Fibroblast of lung (primary cell): ENCODE results near the gene HS3ST2. TPM values are rescaled to one million over a fixed set of nuclear protein-coding genes. Genes with fewer than 3 reads are reported as not detected.

ENCODE experiments used
- DNase-seq, 2 donors: peaks; one replicate each; pipeline versions ENCODE4 v3.0.0 to v3.0.0-alpha.2; 2010; ENCODE audit warnings: low read depth in 2 of 2
- H2AFZ ChIP-seq: 2 replicates; pipeline ENCODE4 v1.5.1; 2012; ENCODE audit warnings: low read length, control low read depth, inconsistent platforms
- H3K27ac ChIP-seq: 2 replicates; pipeline ENCODE4 v1.5.1; 2011; ENCODE audit warnings: low read length, control low read depth; ENCODE audit not compliant: insufficient read depth
- H3K27me3 ChIP-seq: 2 replicates; pipeline ENCODE4 v1.5.1; 2011; ENCODE audit warnings: mild to moderate bottlenecking, low read length; ENCODE audit not compliant: control insufficient read depth, insufficient read depth
- H3K36me3 ChIP-seq: 2 replicates; pipeline ENCODE4 v1.5.1; 2011; ENCODE audit warnings: low read length; ENCODE audit not compliant: control insufficient read depth, insufficient read depth
- H3K4me1 ChIP-seq: 2 replicates; pipeline ENCODE4 v1.5.1; 2011; ENCODE audit warnings: low read length; ENCODE audit not compliant: control insufficient read depth, insufficient read depth; ENCODE audit errors: extremely low read depth
- H3K4me2 ChIP-seq: 2 replicates; pipeline ENCODE4 v1.5.1; 2011; ENCODE audit warnings: low read length, control low read depth; ENCODE audit not compliant: insufficient read depth; ENCODE audit errors: extremely low read depth
- H3K4me3 ChIP-seq, 4 experiments: fragments of 200-600 bp in 1 of 4; sonication (generic) in 1 of 4; replicated peaks in 1 of 4; 2 replicates each; pipeline ENCODE4 v1.5.1; 2011 to 2016; ENCODE audit warnings: low read length in 4 of 4, low read depth in 3 of 4, mild to moderate bottlenecking in 3 of 4, control low read depth in 2 of 4, inconsistent platforms in 1 of 4, mixed read lengths in 1 of 4; ENCODE audit not compliant: insufficient read depth in 1 of 4; ENCODE audit errors: control extremely low read depth in 1 of 4
- H3K79me2 ChIP-seq: 2 replicates; pipeline ENCODE4 v1.5.1; 2012; ENCODE audit warnings: mild to moderate bottlenecking, low read length, inconsistent platforms; ENCODE audit not compliant: control insufficient read depth, insufficient read depth
- H3K9ac ChIP-seq: 2 replicates; pipeline ENCODE4 v1.5.1; 2011; ENCODE audit warnings: mild to moderate bottlenecking, low read length, control low read depth; ENCODE audit not compliant: insufficient read depth
- H3K9me3 ChIP-seq: 2 replicates; pipeline ENCODE4 v1.5.1; 2012; ENCODE audit warnings: low read depth, low read length; ENCODE audit not compliant: control insufficient read depth, insufficient read depth
- H4K20me1 ChIP-seq: 2 replicates; pipeline ENCODE4 v1.5.1; 2011; ENCODE audit warnings: low read length; ENCODE audit not compliant: control insufficient read depth, insufficient read depth; ENCODE audit errors: extremely low read depth
- EZH2 ChIP-seq: IDR thresholded peaks from 2 replicates; pipeline ENCODE4 v1.5.1; 2012; ENCODE audit warnings: low read length, control low read depth, mild to moderate bottlenecking; ENCODE audit errors: missing control alignments
- polyA plus RNA-seq, 2 donors: library from polyadenylated mRNA; depleted of rRNA in 1 of 2; stranded (reverse) in 1 of 2; unstranded in 1 of 2; fragments of >200 nt; gene quantifications; 2 replicates each; pipeline ENCODE4 v1.2.1, GENCODE V29; 2011 to 2012; ENCODE audit warnings: missing spikeins in 1 of 2
- total RNA-seq: library from RNA; depleted of rRNA; stranded (reverse); fragments of >200 nt; gene quantifications from 2 replicates; pipeline ENCODE4 v1.2.1, GENCODE V29; 2014
- TF ChIP-seq, protein P1 (sequence below), 2 donors: IDR thresholded peaks in 1 of 2; conservative IDR thresholded peaks in 1 of 2; 1 replicate in 1 of 2; 2 replicates in 1 of 2; pipeline ENCODE4 v1.5.1; 2011 to 2012; ENCODE audit warnings: low read length in 2 of 2, control low read depth in 1 of 2, inconsistent platforms in 1 of 2, low read depth in 1 of 2, mild to moderate bottlenecking in 1 of 2

HS3ST2 gene
- total and polyA plus RNA-seq, 2 donors (not counting 1 experiment from before 2014, with no cell fraction given): not detected

DNA sequence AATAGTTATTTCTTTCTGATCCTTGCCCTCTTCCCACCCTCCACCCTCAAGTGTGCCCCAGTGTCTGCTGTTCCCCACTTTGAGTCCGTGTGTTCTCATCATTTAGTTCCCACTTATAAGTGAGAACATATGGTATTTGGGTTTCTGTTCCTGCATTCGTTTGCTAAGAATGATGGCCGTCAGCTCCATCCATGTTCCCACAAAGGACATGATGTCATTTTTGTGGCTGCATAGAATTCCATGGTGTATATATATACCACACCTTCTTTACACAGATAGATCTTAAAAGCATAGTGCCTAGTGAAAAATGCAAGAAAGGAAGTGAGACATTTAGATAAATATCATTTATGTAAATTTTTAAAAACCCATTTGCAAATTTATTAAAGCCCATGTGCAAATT, 33.1 kb downstream of the HS3ST2 start:
- H3K79me2 ChIP-seq: no peaks in the 10 kb centered on the region
- H3K4me3 ChIP-seq: no peak overlapping the region
- H3K36me3 ChIP-seq: no peaks in the 10 kb centered on the region
- H3K4me1 ChIP-seq: no peaks in the 10 kb centered on the region
- H3K9ac ChIP-seq: no peak overlapping the region
- no peak overlapping the region for H3K27ac ChIP-seq
- DNase-seq: no peak
- no peak overlapping the region for H2AFZ ChIP-seq
- TF ChIP-seq, protein P1, sequence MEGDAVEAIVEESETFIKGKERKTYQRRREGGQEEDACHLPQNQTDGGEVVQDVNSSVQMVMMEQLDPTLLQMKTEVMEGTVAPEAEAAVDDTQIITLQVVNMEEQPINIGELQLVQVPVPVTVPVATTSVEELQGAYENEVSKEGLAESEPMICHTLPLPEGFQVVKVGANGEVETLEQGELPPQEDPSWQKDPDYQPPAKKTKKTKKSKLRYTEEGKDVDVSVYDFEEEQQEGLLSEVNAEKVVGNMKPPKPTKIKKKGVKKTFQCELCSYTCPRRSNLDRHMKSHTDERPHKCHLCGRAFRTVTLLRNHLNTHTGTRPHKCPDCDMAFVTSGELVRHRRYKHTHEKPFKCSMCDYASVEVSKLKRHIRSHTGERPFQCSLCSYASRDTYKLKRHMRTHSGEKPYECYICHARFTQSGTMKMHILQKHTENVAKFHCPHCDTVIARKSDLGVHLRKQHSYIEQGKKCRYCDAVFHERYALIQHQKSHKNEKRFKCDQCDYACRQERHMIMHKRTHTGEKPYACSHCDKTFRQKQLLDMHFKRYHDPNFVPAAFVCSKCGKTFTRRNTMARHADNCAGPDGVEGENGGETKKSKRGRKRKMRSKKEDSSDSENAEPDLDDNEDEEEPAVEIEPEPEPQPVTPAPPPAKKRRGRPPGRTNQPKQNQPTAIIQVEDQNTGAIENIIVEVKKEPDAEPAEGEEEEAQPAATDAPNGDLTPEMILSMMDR (conservative IDR thresholded peaks at IDR 0.05 in 1 of 2, IDR thresholded peaks at IDR 0.05 in 1 of 2; ENCODE audit: low read depth in 1 of 2, low read length in 2 of 2): no peak
- TF ChIP-seq EZH2: no peak
- H4K20me1 ChIP-seq: no peaks in the 10 kb centered on the region
- no peaks in the 10 kb centered on the region for H3K9me3 ChIP-seq
- H3K27me3 ChIP-seq: no peaks in the 10 kb centered on the region
- H3K4me2 ChIP-seq: no peak overlapping the region

DNA sequence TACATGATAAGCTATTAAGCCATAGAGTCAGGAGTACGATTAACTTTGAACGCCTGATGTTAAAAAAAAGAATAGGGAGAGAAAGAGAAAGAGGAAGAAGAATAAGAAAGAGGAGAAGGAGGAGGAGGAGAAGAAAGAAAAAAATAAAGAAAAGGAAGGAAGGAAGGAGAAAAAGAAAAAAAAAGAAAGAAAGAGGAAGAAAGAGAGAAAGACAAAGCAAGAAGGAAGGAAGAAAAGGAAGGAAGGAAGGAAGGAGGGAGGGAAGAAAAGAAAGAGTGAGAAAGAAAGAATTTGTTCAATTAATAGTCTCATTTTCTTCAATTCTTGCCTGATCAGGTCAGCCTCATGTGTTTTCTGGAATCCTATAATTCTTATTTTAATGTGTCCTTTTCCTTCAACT, 33.7 kb downstream of the HS3ST2 start:
- no peak for DNase-seq
- H3K27me3 ChIP-seq: no peaks in the 10 kb centered on the region
- H3K4me2 ChIP-seq: no peak overlapping the region
- no peak for TF ChIP-seq EZH2
- TF ChIP-seq, protein P1 (conservative IDR thresholded peaks at IDR 0.05 in 1 of 2, IDR thresholded peaks at IDR 0.05 in 1 of 2; ENCODE audit: low read depth in 1 of 2, low read length in 2 of 2): no peak
- no peaks in the 10 kb centered on the region for H3K36me3 ChIP-seq
- H3K4me3 ChIP-seq: no peak overlapping the region
- no peaks in the 10 kb centered on the region for H3K4me1 ChIP-seq
- H3K9ac ChIP-seq: no peak overlapping the region
- no peaks in the 10 kb centered on the region for H3K9me3 ChIP-seq
- no peak overlapping the region for H3K27ac ChIP-seq
- no peaks in the 10 kb centered on the region for H4K20me1 ChIP-seq
- no peaks in the 10 kb centered on the region for H3K79me2 ChIP-seq
- H2AFZ ChIP-seq: no peak overlapping the region

GRCh38 chr16:22848451-22848850, 34.5 kb downstream of the HS3ST2 start:
- Histone ChIP-seq H4K20me1 (no peaks in the 10 kb centered on the region), H3K27ac (no peak overlapping the region), H2AFZ (no peak overlapping the region), H3K36me3 (no peaks in the 10 kb centered on the region), H3K4me3 (no peak overlapping the region), H3K4me1 (no peaks in the 10 kb centered on the region), H3K27me3 (no peaks in the 10 kb centered on the region), H3K4me2 (no peak overlapping the region), H3K9me3 (no peaks in the 10 kb centered on the region), H3K79me2 (no peaks in the 10 kb centered on the region), H3K9ac (no peak overlapping the region)
- no peak for DNase-seq
- no peak for TF ChIP-seq EZH2
- TF ChIP-seq, protein P1 (conservative IDR thresholded peaks at IDR 0.05 in 1 of 2, IDR thresholded peaks at IDR 0.05 in 1 of 2; ENCODE audit: low read depth in 1 of 2, low read length in 2 of 2): no peak
